KG1 (cell line): ENCODE data around the gene TMEM221.

Source experiments
- DNase-seq: peaks from one replicate; lab custom pipeline; 2025; lab: John Stamatoyannopoulos, UW

Gene TMEM221

DNA sequence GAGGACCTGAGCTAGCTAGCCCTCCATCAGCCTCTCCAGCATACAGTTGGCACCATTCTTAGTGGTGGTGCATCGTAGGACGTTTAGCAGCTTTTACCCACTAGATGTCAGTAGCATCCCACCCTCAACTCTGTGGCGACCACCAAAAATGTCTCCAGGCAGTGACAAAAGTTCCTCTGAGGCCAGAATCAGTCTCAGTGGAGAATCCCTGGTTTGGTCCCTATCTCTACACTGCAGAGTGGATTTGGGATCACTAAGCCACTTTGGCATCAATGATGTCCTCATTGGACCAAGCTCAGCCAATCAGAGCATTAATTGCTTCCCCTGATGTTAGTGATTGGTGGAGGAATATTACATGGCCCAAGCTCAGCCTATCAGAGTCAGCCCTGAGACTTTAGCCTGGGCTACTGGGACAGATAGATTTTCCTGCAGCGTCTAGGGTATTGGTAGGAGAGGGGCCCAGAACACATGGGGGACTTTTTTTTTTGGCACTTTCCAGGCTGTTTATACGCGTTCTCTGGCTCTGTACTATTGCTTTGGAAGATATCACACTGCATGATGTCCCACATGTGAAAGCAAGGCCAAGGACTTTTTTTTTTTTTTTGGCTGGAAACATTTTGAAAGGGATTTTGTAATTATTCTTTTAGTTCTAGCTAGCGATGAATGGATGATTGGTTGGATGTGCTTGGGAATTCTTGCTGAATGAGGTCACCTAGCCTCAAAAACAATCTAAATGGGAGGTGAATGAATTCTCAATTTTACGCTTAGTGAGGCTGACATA lies 7.0 kb downstream of the TMEM221 start:
- DNase-seq = peak; percentile 3

DNA sequence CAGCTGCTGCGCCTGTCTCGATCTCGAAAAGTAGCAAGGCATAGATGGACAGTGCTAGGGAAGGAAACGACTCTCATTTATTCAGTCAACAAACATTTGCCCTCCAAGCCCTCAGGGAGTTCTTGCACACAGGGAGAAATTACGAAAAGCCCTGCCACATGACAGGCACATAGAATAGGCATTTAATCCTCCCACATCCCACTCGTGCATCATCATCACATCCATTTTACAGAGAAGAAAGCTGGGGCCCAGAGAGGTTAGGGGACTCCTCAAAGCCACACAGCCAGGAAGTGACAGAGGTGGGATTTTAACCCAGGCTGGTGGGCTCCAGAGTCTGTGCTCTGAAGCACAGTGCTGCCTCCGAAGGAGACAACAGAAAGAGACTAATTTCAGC lies 11.6 kb downstream of the TMEM221 start:
- no peak for DNase-seq

DNA sequence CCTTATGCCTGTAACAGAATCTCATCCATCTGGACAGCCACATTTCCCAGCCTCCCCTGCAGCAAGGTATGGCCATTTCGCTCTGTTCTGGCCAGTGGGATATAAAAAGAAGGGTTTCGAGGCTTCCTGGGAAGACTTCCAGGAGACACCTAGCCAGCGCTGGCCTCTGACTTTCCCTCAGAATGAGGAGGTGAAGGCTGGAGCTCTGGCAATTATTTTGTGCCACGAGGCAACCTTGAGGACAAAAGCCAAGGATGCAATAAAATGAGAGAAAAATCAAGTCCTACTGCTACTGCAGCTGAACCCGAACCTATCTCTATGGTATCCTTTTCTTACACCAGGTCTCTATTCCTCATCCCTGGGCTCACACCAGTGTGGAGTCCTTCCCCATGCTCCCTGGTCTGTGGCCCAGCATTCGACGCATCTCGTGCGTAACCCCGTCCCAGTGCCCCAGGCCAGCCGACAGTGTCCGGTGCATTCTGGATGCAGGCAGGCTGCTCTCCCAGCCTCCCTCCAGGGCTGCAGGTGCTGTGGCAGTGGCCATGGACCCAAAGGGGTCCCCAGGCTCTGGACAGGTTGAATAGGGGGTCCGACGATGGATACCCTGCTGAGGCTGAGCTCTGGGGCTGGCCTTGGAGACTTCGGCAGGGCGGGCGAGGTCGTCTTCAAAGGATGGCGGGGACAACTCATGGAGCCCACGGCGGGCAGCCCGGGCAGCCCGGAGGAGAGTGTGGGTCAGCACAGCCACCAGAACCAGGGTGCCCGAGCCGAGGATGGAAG lies 12.2 kb downstream of the TMEM221 start:
- DNase-seq = no peak

DNA sequence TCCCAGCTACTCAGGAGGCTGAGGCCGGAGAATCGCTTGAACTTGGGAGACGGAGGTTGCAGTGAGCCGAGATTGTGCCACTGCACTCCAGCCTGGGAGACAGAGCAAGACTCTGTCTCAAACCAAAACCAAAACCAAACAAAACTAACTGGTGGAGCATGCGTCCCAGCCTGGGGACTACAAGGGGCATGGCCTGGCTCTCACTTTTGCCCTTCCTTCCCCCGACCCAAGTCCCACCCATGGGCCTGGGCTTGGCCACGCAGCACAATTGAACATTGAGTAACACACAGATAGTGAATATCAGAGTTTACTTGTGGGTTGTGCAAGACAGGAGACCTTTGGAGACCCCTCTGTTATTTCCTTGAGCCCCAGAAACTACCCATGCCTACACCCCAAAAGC lies 13.2 kb downstream of the TMEM221 start:
- no peak for DNase-seq

DNA sequence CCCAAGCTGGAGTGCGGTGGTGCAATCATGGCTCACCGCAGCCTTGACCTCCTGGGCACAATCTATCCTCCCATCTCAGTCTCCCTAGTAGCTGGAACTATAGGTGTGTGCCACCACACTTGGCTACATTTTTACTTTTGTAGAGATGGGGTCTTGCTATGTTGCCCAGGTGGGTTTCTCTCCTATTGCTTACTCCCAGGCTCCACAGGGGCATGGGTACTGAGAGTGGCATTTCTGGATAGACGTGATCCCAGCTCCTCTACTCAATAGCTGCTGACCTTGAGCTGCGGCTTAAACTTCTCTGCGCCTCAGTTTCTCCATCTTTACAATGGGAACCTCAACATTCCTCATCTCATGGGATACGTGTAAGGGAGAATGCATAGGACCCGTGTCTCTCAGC lies 17.1 kb downstream of the TMEM221 start:
- DNase-seq = no peak

DNA sequence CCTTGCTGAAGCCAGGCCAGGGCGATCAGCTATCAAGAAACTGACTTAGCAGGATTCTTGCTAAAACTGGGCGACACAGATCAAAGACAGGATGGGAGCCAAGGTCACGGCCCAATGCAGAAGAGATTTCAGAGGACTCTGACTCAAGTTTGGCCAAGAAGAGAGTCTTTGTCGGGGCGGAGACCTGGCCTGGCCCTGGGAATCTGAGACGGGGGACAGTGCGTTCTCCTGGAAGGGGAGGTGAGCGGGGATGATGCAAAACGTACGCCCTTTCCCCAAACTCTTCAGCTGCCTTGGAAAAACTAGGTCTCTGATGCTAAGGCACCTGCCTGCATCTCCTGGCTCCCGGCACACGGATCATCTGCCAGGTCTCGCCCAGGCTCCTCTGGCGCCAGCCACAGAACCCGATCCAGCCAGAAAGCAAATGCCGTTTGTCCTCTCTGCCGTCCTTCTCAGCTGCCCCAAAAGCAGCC lies 18.8 kb downstream of the TMEM221 start:
- no peak for DNase-seq

DNA sequence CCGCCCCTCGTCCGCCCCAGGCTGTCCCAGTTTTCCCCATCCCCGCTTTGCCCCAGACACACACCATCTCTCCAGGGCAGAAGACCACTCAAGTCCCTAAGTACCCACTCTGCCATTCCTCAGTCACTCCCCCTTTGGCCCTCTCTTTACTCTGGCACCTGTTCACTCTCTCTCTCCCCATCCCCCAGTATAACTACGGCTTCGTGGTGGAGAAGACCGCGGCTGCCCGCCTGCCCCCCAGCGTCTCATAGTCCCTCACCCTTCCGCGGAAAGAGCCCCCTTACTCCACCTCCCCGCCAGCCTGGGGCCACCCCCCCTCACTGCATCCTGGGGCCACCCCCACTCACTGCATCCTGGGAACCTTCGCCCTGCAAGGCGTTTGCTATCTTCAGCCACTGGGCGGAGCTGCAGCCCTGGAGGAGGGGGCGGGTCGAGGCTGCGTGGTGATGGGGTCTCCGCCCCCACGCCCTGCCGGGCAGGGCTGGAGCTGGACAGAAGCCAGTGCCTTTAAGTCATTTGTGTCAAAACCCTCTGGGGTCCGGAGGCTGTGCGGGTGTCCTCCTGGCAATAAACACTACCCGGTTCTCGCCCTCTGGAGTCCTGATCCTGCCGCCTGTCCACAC lies 23.6 kb downstream of the TMEM221 start:
- DNase-seq = no peak

DNA sequence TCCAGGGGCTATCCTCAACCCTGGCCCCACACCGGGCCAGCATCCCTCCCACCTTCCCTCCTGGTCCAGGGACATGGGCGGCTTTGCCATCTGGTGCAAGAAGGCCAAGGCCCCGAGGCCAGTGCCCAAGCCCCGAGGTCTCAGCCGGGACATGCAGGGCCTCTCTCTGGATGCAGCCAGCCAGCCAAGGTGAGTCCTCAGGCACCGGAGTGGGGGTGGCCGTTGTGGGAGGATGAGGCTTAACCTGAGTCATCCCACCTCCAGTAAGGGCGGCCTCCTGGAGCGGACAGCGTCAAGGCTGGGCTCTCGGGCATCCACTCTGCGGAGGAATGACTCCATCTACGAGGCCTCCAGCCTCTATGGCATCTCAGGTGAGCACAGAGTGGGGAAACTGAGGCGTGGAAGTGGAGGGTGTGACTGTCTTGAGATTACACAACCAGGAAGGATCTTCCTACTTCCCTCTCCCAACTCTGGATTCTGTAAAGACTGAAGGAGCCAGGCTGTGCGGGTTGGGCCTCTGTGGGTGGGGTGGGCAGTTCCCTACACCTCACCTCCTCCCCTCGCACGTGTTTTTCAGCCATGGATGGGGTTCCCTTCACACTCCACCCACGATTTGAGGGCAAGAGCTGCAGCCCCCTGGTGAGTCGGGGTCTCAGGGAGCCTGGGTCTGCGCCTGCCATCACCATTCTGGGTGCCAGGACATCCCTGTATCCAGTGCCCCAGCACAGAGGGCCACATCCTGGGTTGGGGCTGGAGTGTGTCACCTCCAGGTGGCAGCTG lies 24.8 kb downstream of the TMEM221 start:
- no peak for DNase-seq

DNA sequence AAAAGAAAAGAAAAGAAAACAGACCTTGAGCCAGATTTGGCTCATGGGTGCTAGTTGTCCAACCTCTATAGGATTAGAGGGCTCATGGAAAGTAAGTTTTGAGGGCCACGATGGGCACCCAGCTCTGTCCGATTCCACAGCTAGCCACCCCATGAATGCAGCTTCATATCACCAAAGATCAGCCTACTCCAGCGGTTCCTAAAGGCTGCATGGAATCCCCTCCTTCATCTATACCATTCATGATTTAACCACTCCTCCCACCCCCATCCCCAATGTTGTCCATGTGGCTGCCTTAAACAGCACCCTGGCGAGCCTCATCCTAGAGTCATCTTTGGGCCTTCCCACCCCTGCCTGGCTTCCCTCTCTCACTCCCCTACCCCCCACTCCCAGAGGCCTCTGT lies 26.5 kb downstream of the TMEM221 start:
- no peak for DNase-seq

DNA sequence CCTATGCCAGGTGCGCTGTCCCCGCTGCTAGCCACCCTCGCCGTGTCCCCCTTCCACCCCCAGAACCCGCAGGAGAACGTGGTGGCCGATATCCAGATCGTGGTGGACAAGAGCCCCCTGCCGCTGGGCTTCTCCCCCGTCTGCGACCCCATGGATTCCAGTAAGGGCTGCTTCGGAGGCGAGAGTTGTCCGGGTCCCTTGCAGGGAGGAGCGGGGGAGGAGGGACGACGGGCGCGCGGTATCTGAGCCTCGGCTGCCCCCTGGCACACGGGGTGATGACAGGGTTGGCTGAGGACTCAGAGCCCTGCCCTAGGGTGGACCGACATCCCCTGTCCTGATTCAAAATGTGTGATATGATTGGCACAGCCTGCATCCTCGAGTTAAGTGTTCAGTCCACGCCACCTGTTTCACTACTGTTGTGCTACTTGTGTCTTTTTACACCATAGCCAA lies 28.0 kb downstream of the TMEM221 start:
- no peak for DNase-seq

DNA sequence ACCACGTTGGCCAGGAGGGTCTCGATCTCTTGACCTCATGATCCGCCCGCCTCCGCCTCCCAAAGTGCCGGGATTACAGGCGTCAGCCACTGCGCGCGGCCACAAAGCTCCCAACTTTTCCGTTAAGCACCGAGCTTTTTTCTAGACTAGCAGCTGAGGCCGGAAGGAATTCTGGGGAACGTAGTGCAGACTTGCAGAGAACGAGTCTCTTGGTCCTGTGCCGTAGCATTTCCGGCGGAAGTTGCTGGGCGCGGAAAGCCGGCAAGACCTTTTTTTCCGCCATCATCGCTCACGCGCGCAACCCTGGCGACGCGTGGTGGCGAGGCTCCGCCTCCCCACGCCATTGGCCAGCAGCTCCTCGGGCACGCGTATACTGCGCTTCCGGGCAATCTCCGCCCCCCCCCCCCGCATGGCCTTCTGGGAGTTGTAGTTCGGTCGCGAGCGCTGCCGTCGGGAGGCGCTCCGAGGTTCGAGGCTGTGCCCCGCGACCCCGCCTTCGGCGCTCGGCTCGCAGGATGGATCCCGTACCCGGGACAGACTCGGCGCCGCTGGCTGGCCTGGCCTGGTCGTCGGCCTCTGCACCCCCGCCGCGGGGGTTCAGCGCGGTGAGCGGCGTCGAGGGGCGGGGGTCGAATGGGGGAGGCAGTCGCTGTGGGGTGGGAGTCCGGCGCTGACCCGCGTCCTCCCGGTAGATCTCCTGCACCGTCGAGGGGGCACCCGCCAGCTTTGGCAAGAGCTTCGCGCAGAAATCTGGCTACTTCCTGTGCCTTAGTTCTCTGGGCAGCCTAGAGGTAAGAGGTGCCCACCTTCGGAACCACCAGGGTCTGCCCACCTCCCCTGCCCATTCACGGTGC lies 28.6 kb downstream of the TMEM221 start, which contains the start of gene MVB12A:
Gene MVB12A, plus strand, starts transcription at position 427 of the 854 bp plus-strand sequence. Its CDS starts 89 bp downstream, at position 516.
- peak; percentile 94 for DNase-seq

DNA sequence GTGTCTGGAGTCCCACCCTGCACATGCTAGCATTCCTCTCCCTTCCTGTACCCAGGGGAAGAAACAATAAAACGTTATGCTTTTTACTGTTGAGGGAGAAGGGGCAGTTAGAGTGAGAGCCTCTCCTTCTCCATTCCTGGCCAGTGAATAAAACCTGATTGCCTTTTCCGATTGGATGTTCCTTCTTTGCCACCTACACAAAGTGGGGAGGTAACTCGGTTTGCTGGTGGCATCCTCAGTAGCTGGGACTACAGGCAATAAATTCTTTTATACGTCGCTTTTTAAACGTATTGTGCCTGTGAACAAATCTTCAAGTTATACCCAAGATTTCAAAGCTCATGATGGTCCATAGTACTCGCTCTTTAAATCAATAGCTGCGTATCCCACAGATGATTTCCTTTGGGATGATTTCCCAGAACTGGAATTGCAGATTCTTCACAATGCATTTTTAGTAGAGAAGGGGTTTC lies 29.3 kb downstream of the TMEM221 start:
- DNase-seq = no peak

DNA sequence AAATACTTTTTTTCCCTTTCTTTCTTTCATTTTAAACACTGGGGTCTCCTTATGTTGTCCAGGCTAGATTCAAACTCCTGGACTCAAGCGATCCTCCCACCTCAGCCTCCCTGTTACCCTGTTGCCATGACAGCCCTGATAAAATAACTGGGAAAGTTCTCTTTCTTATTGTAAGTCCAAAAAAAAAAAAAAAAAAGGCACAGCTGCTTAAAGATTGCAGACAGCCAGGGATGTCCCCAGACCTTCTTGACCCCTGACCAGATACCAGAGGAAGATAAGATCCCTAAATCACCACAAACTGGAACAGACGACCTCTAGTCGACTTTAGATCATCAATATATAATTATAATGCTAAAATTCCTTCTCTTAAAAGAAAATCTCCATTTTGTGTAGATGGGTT lies 29.8 kb downstream of the TMEM221 start:
- DNase-seq = no peak

DNA sequence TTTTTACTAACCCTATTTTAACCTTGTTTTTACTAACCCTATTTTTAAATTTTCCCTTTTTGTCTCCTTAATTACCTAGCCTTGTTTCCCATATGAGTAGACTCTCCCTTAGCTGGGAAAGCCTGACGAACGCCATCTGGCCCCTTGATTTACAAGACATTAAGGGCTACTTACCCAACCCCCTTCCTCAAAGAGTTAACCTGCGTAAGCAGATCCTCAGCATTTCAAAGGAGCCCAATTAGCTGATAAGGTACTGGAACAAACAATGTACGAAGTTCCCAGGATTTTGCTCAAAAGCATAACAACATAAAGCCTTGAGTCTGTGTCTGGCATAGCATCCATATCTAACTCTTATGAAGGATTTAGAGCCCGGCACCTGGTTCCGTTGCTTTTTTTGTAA lies 33.3 kb downstream of the TMEM221 start:
- no peak for DNase-seq

DNA sequence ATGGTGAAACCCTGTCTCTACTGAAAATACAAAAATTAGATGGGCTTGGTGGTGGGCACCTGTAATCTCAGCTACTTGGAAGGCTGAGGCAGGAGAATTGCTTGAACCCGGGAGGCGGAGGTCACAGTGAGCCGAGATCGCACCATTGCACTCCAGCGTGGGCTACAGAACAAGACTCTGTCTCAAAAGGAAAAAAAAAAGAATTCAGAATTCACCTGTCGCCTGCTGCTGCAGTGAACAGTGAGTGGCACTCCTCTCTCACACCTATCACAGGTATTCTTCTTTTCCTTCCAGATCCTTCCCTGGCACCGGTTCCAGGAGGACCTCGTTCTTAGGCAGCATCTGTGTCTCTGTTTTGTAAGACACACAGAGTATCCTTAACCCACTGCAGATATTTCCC lies 34.4 kb downstream of the TMEM221 start:
- no peak for DNase-seq

DNA sequence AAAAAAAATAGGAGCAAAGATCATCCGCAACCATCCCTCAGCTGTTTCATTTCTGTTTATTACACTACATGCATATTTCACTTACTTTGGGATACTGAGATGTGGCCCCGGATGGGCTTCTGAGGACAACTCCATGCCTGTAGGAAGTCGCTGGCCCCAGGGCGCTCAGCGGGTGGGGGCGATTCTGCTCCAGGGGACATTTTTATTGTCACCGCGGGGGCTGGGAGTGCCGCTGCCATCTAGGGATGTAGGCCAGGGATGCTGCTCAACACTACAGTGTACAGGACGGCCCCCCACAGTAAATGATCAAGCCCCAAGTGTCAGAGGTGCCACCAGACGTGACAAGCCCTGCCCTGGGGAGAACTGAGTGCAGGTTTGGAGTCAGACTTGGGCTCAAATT lies 36.7 kb downstream of the TMEM221 start:
- no peak for DNase-seq

DNA sequence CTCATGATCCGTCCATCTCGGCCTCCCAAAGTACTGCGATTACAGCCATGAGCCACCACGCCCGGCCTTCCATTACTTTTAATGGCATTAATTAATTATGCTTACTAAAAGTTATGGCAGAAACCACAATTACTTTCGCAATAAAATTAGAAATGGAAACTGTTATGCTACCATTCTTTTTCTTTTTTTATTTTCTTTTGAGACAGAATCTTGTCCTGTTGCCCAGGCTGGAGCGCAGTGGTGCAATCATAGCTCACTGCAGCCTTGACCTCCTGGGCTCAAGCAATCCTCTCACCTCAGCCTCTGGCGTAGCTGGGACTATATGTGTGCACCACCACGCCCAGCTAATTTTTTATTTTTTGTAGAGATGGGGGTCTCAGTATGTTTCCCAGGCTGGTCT lies 38.5 kb downstream of the TMEM221 start:
- DNase-seq = no peak

DNA sequence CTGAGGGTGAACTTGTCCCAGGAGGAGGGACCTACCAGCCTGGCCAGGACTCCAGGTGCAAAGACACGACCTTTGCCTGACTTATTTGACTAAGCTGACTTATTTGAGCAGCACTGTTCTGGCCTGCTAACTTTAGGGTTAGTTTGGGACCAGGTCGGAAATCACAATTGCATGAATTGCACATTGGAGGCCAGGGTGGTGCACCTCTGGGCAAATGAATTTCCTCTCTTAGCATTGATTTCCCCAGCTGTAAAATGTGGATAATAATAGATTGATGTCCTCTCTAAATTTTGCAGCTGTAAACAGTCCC lies 41.6 kb downstream of the TMEM221 start:
- DNase-seq = no peak

DNA sequence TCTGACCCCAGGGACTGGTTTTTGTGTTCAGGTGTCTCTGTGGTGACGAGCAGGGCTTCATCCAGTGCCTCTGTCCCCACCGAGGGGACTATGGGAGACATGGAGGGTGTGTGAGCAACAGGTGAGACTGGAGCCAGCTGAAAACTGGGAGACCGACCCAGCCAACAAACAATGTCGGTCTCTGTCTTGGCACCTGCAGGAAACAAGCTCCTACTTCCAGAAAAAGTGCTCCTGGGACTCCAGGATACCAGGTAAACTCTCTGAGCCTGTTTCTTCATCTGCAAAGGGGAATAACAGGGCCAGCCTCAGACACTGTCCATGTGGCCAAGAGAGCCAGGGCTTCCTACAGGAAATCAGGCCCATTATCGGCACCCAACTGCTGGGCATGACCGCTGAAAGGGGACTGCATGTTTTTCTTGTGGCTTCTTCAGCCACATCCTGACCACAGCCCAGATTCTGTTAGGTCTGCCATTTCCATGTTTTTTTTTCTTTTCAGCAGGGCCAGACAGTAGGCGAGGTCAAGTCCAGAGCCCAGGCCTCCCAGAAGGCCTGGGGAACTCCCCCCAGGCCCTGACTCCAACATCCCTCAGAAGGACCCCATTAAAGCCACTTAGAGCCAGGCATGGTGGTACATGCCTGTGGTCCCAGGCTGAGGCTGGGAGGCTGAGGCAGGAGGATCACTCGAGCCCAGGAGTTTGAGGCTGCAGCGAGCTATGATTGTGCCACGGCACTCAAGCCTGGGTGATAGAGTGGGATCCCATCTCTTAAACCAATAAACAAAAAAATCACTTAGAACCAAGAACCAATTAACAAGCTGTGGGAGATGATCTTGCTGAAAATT lies 42.2 kb downstream of the TMEM221 start:
- peak; percentile 30 for DNase-seq
